Putamen (tissue), 1 donor: ENCODE data around the gene POLQ.
"Not testable (repeated sequence)": the region's sequence is repeated elsewhere in the genome, so short reads cannot be mapped to it uniquely, and the experiment has no call there.

Experiments
- DNase-seq: peaks from one replicate; pipeline ENCODE4 v3.0.0-alpha.2; 2016; ENCODE audit warnings: low spot score

The POLQ gene

DNA sequence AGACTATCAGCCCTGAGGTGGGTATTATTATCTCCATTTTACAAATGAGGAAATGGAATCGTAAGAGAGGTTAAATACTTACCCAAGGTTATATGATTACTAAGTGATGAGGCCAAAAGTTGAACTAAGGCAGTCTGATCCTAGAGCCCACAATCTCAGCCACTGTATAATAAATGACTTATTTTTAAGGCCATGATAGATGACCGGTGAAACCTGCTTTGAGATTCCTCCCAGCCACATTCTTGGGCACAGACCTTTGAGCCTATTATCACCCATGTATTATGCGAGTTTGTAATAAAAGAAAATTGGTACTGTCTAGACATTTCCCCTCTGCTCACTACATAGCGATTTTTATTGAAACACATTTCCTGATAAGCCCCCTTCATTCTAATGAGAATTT, 37.4 kb downstream of the POLQ start:
- no peak for DNase-seq

DNA sequence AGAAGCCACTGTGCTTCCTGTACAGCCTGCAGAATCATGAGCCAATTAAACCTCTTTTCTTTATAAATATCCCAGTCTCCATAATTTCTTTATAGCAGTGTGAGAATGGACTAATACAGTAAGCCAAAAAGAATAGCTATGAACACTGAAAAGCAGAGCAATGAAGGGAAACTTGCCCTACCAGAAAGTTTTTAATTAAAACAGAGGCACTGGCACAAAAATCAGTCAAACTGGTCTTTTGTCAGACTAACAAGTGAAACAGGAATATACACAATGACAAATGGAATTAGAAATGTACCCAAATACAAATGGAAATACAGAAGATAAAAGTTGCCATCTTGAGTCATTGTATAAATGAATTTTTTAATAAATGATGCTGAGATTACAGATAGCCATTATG, 40.5 kb downstream of the POLQ start:
- no peak for DNase-seq

DNA sequence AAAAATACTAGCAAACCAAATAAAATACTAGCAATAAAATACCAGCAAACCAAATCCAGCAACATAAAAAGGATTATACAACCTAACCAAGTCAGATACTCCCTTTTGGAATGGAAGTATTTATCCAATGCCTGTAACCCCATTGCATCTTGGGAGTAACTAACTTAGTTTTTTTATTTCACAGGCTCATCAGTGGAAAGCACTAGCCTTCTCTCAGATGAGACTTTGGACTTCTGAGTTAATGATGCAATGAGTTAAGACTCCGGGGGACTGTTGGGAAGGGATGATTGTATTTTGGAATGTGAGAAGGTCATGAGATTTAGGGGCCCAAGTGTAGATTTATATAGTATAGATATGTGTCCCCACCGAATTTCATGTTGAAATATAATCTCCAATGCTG, 41.2 kb downstream of the POLQ start:
- DNase-seq, result no peak

DNA sequence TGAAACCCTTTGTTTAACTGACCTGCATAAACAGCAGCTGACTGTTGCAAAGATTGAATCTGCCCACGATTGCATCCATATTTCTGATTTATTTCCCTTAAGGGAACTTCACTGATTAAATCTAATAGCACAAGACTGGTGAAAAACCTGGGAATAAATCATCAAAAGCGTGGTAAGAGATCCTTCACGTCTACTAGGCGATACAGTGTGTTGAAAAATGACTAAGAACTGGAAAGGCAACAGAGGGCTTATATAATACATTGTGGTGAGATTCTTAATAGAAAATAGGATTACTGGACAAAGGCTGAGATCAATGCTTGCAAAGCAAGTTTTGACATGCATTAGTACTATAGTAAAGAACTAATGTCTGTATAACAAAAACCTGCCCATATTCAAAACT, 49.0 kb downstream of the POLQ start:
- no peak for DNase-seq

DNA sequence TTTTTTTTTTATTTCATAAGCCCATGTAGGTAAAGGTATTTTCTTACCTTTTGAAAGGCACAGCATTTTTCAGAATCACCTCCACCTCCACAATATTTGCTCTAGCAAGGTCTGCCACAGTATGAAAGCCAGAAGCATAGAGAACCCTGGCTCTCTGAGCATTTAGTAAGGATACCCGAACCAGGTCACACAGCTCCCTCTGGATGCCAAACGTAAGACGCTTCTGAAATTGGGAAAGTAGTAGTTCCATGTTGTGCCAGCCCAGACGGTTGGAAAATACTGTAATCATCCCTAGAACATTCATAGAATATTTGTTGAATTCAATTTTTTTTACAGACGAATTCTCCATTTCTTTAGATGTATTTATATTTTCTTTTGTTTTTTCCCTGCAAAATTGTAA, 52.4 kb downstream of the POLQ start:
- DNase-seq, result no peak

DNA sequence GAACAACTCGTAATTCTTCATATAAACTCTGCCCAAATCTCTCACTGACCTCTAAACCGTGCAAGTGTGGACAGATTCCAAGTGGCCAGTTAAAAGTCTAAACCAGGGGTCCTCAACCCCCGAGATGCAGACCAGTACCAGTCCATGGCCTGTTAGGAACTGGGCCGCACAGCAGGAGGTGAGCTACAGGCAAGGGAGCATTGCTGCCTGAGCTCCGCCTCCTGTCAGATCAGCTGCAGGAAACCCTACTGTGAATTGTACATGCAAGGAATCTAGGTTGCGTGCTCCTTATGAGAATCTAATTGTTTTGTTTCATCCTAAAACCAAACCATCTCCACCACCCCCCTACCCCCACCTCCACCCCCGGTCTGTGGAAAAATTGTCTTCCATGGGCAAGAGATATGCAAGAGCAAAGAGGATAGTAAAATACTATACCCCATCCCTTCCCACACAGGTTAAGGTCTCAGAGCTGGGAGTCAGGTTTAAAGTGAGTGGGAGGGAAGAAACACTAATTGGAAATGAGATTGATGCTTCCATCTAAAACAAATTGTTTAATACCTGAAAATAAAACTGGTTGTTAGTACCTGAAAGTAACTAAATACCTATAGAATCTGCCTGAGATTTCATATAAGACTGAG, 54.0 kb downstream of the POLQ start:
- no peak for DNase-seq

DNA sequence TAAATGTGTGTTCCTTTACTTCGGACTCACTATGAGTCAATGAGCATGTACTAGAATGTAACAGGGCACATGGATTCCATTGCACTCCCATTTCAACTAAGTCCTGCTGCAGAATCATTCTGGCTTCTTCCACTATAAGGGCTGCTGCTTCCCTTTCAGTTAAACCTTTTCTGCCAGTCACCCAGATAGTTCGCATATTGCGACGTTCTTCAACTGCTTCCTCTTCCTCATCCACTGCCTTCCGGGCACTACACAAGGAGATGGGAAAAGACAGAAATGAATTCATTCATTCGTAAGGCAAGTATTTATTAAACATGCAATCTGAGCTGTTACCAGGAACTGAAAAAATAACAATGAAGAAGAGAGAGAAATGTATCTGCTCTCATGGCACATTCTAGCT, 55.6 kb downstream of the POLQ start:
- DNase-seq, result no peak

DNA sequence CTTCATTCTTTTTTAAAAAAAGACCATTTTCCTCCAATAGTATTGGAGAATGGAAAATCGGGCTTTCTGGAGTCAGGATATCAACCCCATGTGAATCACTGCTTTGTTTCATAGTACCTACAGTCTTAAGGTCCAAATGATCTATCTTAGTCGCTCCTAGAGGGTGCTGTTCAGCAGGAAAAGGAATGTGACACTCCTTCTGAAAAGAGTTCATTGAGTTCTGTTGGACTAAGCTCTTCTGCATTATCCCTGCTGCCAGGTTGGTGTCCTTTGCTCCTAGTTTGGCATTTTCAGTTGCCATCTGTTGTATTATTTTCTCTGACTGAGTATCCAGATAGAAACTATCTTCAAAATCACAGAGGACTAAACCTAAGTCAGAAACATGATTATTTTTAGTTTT, 57.2 kb downstream of the POLQ start:
- no peak for DNase-seq

DNA sequence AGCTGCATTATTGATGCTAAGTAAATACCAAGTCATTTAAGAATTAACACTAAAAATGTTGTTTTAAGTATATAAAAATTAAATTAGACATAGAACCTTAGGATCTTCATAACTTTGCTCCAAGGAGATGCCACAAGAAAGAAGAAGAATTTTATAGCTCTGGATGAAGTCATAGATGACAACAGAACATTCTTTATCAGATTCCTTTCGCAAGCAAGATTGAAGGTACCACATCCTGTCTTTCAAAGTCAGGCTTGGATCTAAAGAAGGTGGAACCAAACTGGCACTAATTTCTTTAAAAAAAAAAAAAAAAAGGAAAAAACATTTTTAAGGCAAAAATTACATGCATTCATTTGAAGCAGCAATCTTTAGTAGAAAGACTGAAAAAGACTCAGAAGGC, 62.5 kb downstream of the POLQ start:
- DNase-seq, result no peak

DNA sequence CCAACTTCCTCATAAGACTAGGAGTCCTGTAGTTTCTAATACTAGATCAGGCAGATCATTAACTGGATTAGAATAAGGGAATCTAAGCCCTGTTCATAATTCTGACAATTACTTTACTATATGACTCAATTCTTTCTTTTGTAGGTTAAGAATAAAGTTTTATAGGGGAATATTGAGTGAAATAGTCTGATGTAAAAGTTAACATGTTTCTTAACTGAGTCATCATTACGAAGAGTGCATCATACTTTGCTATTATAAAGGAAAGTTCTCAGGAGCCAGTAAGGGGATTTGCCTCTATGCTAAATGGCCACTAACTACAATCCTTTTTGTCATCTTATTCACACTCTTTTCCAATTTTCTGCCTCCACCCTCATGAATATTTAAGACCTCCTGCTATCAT, 63.1 kb downstream of the POLQ start:
- DNase-seq, result no peak

DNA sequence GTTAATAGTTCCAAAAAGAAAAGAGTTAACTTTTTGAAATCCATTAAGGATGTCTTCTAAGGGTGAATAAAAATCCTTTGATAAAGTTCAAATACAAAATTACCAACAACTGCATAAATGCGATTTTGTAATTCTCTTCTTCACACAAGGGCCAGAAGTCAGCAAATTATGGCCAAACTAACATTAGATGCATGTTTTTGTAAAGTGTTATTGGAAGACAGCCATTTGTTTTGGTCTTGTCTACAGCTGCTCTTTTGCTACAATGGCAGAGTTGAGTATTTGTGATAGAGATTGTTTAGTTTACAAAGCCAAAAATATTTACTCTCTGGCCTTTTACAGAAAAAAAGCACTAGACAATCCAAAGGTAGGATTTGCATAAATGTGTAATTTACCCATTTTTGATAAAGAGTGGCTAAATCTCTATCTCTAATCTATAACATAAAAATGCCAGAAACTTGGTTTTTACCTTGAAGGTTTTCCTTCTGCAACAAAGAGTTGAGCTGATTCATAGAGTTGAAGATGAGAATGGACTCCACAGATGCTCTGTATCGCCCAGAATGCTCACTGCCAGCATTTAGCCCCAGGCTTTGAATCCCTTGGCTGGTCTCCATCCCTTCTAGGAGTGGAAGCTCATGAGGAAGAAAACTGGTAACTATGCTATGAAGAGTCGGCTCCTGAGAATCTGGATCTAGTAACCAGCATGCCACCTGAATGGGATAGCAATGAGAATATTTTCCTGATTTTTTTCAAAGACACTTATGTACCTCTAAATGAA, 64.5 kb downstream of the POLQ start:
- DNase-seq, result no peak

DNA sequence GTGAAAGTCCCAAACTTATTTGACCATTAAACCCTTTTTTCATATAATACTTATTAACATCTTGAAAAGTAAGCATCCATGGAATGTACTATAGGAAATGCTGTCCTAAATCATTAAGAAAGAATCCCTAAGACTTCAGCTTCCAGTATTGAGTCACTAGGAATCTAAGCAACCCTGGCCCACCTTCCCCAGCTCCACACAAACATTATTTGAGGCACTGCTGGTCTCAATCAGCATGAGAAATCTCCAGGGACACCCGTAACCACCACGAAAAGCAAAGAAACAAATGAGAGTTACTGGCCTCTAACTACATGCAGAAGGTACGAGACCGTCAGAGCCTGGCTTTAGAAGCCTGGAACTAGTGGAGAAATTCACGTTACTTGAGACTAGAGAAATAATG, 68.2 kb downstream of the POLQ start:
- DNase-seq, result no peak

DNA sequence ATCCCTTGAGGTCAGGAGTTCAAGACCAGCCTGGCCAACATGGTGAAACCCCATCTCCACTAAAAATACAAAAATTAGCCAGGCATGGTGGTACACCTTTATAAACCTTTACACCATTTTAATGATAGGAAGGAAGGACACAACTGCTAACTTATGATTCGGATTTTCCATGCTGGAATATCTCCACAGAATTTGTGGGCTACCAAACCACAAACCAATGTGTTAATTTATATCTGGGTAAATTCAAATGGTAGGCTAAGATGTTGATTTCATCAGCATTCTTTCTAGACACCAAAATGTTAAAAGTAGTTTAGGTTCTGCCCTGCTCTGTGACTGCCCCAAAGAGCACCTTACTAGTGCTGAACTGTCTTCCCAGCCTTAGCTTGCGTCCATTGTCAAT, 72.8 kb downstream of the POLQ start:
- no peak for DNase-seq

DNA sequence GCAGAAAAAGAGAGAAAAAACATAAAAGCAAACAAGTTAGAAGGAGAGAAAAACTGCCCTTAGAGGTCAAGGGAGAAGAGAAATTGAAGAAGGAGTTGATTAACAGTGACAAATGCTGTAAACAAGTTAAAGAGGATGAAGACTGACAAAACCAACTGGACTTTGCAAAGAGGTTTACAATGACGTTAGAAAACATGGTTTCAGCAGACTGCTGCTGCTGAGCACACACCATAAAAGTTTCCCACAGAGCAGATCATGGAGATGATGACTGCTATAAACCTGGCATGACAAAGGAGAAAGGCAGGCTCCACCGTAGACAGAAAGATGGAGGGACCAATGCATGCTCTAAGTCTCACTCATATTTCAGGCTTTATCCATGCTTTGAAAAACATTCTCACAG, 78.7 kb downstream of the POLQ start:
- no peak for DNase-seq

DNA sequence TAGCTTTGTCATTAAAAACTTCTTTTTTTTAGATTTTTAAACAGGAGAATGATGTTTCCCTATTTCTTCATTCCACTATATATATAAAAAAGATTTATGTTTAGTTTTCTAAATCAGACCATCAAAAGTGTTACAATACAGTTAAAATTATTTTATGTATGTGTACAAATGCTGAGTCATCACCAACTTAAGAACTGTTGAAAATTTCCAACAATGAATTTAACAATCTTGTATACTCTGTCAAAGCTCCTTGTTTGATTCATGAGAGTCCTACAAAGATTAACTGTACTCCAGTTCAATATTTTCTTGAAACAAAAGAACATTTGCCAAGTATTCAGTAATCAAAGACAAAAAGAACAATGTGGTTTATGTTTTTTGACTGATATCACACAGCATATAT, 82.0 kb downstream of the POLQ start:
- DNase-seq, result no peak

DNA sequence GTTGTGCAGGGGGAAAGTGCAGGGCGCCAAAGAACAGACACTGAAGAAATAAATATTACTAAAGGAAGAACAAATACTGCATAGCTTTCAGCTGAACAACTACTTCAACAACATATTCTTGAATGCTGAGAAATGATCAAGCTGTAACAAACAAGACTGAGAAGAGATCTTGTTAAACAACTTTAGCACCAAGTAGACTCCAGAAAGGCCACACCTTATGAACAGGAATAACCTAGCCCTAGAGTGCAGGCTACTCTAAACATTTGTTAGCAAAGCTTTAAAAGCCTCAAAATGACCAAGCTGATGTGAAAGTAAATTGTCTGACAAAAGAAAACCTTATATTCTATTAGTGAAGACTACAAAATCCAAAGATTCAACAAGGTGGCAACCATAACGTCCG, 83.2 kb downstream of the POLQ start:
- no peak for DNase-seq

DNA sequence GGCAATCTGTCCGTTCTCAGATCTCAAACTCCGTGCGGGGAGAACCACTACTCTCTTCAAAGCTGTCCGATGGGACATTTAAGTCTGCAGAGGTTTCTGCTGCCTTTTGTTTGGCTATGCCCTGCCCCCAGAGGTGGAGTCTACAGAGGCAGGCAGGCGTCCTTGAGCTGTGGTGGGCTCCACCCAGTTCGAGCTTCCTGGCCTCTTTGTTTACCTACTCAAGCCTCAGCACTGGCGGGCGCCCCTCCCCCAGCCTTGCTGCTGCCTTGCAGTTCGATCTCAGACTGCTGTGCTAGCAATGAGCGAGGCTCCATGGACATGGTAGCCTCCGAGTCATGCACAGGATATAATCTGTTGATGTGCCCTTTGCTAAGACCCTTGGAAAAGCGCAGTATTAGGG, 94.0 kb downstream of the POLQ start:
- DNase-seq, result not testable (repeated sequence)

DNA sequence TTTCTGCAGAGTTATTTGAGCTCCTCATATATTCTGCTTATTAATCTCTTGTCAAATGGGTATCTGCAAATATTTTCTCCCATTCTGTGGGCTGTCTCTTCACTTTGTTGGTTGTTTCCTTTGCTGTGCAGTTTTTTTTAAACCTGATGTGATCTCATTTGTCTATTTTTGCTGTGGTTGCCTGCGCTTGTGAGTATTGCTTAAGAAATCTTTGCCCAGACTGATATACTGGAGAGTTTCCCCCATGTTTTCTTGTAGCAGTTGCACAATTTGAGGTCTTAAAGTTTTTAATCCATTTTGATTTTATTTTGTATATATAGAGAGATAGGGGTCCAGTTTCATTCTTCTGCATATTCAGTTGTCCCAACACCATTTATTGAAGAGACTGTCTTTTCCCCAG, 102.3 kb downstream of the POLQ start:
- no peak for DNase-seq

DNA sequence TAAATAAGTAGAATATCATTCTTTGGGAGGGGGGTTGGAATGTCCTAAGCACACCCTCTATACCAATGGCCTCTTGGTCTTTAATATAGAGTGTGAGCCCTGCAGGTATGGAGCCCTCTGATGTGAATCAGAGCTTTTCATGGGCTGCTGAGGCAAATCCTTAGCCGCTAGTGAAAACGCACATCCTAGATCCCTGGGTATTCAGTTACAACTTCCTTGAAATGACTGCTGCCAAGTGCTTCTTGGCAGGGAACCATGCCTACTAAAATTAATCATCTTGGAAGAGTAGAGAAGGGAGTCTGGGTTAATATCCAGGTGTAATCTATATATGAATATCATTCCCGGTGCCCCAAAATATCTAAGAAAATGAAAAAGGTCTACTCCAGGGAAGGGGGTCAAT, 109.1 kb downstream of the POLQ start:
- no peak for DNase-seq

DNA sequence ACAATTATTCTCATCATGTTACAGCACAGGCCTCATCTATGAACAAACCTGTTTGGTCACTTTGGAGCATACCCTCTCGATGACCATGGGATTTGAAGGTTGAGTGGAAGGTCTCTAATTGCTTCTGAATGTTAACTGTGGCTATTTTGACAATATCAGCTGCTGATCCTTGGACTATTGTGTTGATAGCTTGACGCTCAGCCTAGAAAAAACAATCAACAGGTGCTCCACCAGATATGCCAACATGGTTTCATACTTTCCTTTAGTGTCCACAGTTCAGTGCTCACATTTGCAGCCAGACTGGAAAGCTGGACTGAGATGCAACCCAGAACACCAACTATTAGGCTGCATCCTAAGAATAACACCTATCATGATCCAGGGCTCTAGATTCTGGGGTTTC, 109.7 kb downstream of the POLQ start:
- DNase-seq, result no peak

DNA sequence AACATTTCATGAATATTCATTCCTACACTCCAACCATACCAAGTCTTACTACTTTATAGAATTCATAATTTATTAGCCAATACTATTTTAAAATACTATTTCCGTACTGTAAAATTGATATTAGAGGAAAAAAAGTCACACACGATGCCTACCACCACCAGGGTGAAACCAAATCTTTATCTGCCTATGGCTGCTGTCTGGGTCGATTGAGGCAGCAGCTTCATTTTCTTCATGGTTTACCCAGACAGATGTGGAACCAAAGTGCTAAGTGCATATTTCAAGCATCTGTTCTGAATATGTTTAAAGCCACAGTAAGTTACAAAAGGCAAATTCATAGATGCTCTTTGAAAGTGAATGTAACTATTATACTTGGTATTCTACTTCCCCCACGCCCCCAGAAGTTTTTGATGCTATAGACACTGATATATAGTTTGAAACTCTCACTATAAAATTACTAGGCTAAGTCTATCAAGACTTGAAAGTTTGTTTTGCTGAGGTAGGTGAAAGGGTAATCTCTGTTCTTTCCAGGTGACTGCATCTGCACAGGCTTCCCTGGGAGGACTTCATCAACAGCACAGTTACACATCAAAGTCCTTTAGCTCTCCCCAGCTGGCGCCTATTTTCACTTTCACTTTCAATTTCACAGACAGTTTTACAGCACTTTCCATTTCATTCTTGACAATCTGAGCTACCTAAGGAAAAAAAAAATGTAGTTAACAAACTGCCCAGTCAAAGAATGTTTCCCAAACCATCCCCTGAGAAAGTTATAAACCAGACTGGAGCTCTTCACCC, 113.9 kb downstream of the POLQ start:
- DNase-seq, result no peak

DNA sequence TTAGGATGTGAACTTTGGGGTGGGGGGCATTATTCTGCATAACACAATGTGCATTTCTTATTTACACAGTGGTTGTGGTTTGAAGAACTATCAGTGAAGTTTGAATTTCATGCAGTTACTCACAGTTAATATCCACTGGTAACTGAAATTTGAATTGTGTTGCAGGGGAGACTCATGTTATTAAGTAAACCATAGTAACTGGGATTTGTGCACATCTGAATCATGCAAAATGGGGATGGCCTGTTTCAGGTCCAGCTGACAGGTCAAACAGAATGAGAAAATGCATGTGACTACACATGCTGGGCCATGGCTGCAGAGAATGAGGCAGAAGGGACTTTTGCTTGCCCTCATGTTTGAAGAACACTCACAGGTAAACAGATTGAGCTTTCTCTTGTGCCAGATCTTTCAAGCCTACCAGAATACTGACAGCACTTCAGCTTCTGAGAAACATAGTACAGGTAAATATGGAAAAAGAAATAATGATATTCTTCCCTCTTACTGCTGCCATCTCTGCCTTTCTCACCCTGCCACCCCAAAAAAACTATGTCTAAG, 115.0 kb downstream of the POLQ start:
- DNase-seq, result no peak

DNA sequence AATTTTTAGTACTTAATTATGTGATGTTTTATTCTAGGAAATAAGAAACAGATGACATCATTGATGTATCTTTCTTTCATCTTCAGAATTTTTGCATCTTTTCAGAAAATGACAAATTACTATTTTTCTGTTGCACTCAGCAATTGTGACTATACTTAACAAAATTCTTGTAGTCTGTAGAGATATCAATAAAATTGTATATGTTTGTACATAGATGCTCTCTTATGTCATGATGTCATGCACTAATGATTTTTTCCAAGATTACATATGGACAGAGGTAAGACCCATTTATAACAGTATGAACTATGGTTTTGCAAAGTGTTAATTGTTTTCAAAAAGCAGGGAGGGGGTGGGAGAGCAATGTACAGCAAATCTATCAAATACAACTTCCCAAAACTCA, 121.2 kb downstream of the POLQ start:
- DNase-seq, result no peak
